ENCODE measurements around the gene STEAP1B. TPM values are rescaled to one million over a fixed set of nuclear protein-coding genes. Genes with fewer than 3 reads are reported as not detected.

The STEAP1B gene
- total and polyA plus RNA-seq, 2 experiments from 2014 or later, result 27.7 to 31.6 TPM

DNA sequence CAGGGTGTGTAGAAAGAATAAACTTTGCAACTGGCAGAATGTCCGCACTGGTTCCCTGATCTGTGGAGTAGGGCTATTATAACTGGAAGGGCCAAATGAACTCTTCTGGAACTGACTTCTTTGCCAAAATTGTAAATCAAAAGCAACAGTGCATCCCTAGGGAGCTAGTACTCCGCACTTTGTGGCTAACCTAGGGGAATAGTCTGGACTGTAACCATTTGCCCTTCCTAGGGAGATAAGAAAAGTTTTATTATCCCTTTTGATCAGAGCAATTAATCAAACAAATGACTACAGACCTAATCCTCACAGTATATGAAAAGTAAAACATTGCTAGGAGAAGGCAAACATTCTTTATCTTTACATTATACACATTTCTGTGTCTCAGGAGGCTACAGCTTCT lies 45.5 kb upstream of the STEAP1B start:
- Histone ChIP-seq H3K27ac (no peak overlapping the region), H3K27me3 (replicated peaks; ENCODE audit: insufficient read depth) (peaks cover 35% of the 10 kb centered on the region), H2AFZ (no peak overlapping the region), H3K36me3 (ENCODE audit: low read depth) (no peaks in the 10 kb centered on the region), H3K4me3 (no peak overlapping the region), H3K9me2 (ENCODE audit: insufficient read depth) (no peaks in the 10 kb centered on the region), H4K20me1 (ENCODE audit: insufficient read depth) (no peaks in the 10 kb centered on the region), H3K79me2 (ENCODE audit: insufficient read depth) (no peaks in the 10 kb centered on the region), H3K9ac (no peak overlapping the region), H3K9me3 (ENCODE audit: low read depth) (no peaks in the 10 kb centered on the region), H3K4me2 (ENCODE audit: unreplicated experiment) (no peak overlapping the region), H3K4me1 (ENCODE audit: insufficient read depth) (no peaks in the 10 kb centered on the region), H3F3A (ENCODE audit: insufficient read depth) (no peaks in the 10 kb centered on the region)
- in situ Hi-C loops (cut with MboI), result loop anchor here (25.0 kb wide), 1 partner anchor 692 kb away; the partner anchor contains the start of gene GPNMB
- DNase-seq, result no peak
- no peak for TF ChIP-seq EZH2 (IDR thresholded peaks at IDR 0.05; ENCODE audit: insufficient read depth, poor library complexity, severe bottlenecking)
- TF ChIP-seq EZH2phosphoT487 (IDR thresholded peaks at IDR 0.05; ENCODE audit: insufficient read depth, low read depth), result no peak
- WGBS, 2 experiments (ENCODE audit: low coverage in 1 of 2, low lambda C conversion rate in 2 of 2, missing lambda C conversion rate in 2 of 2), result 77 to 78% methylated on average over 2 of the region's 2 CpGs

DNA sequence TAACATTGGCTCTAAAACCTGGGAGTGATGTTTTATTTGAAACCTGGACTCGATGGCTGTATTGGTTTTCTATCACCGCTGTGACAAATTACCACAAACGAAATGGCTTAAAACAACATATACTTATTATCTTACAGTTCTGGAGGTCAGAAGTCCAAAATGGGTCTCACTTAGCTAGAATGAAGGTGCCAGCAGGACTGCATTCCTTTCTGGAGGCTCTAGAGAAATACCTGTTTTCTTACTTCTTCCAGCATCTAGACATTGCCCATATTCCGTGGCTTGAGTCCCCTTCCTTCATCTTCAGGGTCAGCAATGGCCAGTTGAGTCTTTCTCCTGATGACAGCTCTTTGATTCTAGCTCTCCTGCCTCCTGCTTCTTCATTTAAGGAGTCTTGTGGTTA lies 44.3 kb upstream of the STEAP1B start:
- H3K4me1 ChIP-seq (ENCODE audit: insufficient read depth), result no peaks in the 10 kb centered on the region
- H3K9ac ChIP-seq, result no peak overlapping the region
- no peaks in the 10 kb centered on the region for H3K79me2 ChIP-seq (ENCODE audit: insufficient read depth)
- H3K9me2 ChIP-seq (ENCODE audit: insufficient read depth), result no peaks in the 10 kb centered on the region
- TF ChIP-seq EZH2 (IDR thresholded peaks at IDR 0.05; ENCODE audit: insufficient read depth, poor library complexity, severe bottlenecking) (no peak), EZH2phosphoT487 (IDR thresholded peaks at IDR 0.05; ENCODE audit: insufficient read depth, low read depth) (no peak)
- no peak for DNase-seq
- H3K4me3 ChIP-seq, result no peak overlapping the region
- no peaks in the 10 kb centered on the region for H4K20me1 ChIP-seq (ENCODE audit: insufficient read depth)
- no peak overlapping the region for H3K27ac ChIP-seq
- in situ Hi-C loops (cut with MboI), result loop anchor here (25.0 kb wide), 1 partner anchor 693 kb away; the partner anchor contains the start of gene GPNMB
- 76 to 77% methylated on average over 4 of the region's 4 CpGs for WGBS, 2 experiments (ENCODE audit: low coverage in 1 of 2, low lambda C conversion rate in 2 of 2, missing lambda C conversion rate in 2 of 2)
- H3K27me3 ChIP-seq (replicated peaks; ENCODE audit: insufficient read depth), result peaks cover 31% of the 10 kb centered on the region
- no peaks in the 10 kb centered on the region for H3F3A ChIP-seq (ENCODE audit: insufficient read depth)
- H2AFZ ChIP-seq, result no peak overlapping the region
- H3K9me3 ChIP-seq (ENCODE audit: low read depth), result no peaks in the 10 kb centered on the region
- H3K36me3 ChIP-seq (ENCODE audit: low read depth), result no peaks in the 10 kb centered on the region
- no peak overlapping the region for H3K4me2 ChIP-seq (ENCODE audit: unreplicated experiment)

DNA sequence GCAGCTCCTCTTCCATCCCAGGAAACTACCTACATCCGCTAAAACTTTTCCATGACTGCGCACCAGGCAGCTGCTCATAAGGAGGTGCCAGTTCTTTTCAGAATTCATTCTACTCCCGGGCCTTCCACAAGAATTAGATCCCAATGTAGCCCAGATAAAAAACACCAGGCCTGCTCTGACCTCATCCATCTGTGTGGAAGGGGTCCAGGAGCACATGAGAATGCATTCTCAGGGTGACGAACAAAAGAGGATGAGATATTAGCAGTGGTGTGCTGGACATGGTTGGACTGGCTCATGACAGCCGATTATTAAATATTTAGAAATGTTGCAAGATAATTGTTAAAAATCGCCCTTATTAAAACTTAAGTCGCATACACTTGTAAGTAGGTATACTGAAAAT lies 43.2 kb upstream of the STEAP1B start:
- no peak for DNase-seq
- Histone ChIP-seq H3K79me2 (ENCODE audit: insufficient read depth) (no peaks in the 10 kb centered on the region), H3K4me1 (ENCODE audit: insufficient read depth) (no peaks in the 10 kb centered on the region), H3K9me3 (ENCODE audit: low read depth) (no peaks in the 10 kb centered on the region), H4K20me1 (ENCODE audit: insufficient read depth) (no peaks in the 10 kb centered on the region), H2AFZ (no peak overlapping the region), H3K27ac (no peak overlapping the region), H3K4me3 (no peak overlapping the region), H3K36me3 (ENCODE audit: low read depth) (no peaks in the 10 kb centered on the region), H3F3A (ENCODE audit: insufficient read depth) (no peaks in the 10 kb centered on the region), H3K27me3 (replicated peaks; ENCODE audit: insufficient read depth) (peaks cover 29% of the 10 kb centered on the region), H3K4me2 (ENCODE audit: unreplicated experiment) (no peak overlapping the region), H3K9me2 (ENCODE audit: insufficient read depth) (no peaks in the 10 kb centered on the region), H3K9ac (no peak overlapping the region)
- WGBS, 2 experiments (ENCODE audit: low coverage in 1 of 2, low lambda C conversion rate in 2 of 2, missing lambda C conversion rate in 2 of 2), result 67 to 70% methylated on average over 7 of the region's 7 CpGs
- TF ChIP-seq EZH2 (IDR thresholded peaks at IDR 0.05; ENCODE audit: insufficient read depth, poor library complexity, severe bottlenecking) (no peak), EZH2phosphoT487 (IDR thresholded peaks at IDR 0.05; ENCODE audit: insufficient read depth, low read depth) (no peak)
- in situ Hi-C loops (cut with MboI), result loop anchor here (25.0 kb wide), 1 partner anchor 694 kb away; the partner anchor contains the start of gene GPNMB

DNA sequence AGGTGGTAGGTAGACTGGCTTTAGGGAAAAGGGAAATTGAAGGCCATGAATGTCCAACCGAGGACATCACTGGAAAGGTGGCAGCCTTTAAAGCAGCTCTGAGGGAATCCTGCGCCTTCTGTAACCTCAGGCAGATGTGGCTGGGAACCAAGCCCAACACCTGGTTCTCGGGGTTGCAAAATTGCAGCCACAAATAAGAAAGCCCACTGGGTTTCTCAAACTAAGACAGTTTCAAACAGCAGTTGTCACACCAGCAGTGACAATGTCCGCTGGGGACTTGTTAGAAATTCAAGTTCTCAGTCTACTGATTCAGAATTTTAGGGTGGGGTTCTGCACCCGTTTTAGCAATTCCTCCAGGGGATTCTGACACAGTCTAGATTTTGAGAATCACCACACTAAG lies 42.7 kb upstream of the STEAP1B start:
- no peaks in the 10 kb centered on the region for H4K20me1 ChIP-seq (ENCODE audit: insufficient read depth)
- in situ Hi-C loops (cut with MboI), result loop anchor here (25.0 kb wide), 1 partner anchor 695 kb away; the partner anchor contains the start of gene GPNMB
- H3K4me3 ChIP-seq, result no peak overlapping the region
- H3K79me2 ChIP-seq (ENCODE audit: insufficient read depth), result no peaks in the 10 kb centered on the region
- peaks cover 24% of the 10 kb centered on the region for H3K27me3 ChIP-seq (replicated peaks; ENCODE audit: insufficient read depth)
- no peaks in the 10 kb centered on the region for H3F3A ChIP-seq (ENCODE audit: insufficient read depth)
- no peak overlapping the region for H3K4me2 ChIP-seq (ENCODE audit: unreplicated experiment)
- H2AFZ ChIP-seq, result no peak overlapping the region
- H3K9me3 ChIP-seq (ENCODE audit: low read depth), result no peaks in the 10 kb centered on the region
- no peak for DNase-seq
- H3K9me2 ChIP-seq (ENCODE audit: insufficient read depth), result no peaks in the 10 kb centered on the region
- 53% methylated on average over 5 of the region's 5 CpGs for WGBS, 2 experiments (ENCODE audit: low coverage in 1 of 2, low lambda C conversion rate in 2 of 2, missing lambda C conversion rate in 2 of 2)
- H3K9ac ChIP-seq, result no peak overlapping the region
- no peak overlapping the region for H3K27ac ChIP-seq
- no peaks in the 10 kb centered on the region for H3K4me1 ChIP-seq (ENCODE audit: insufficient read depth)
- TF ChIP-seq EZH2phosphoT487 (IDR thresholded peaks at IDR 0.05; ENCODE audit: insufficient read depth, low read depth), result no peak
- no peak for TF ChIP-seq EZH2 (IDR thresholded peaks at IDR 0.05; ENCODE audit: insufficient read depth, poor library complexity, severe bottlenecking)
- H3K36me3 ChIP-seq (ENCODE audit: low read depth), result no peaks in the 10 kb centered on the region

All from GM23248 (cell line).